Common myeloid progenitor, CD34-positive (primary cell): ENCODE data around the gene DAZAP1.

Experiments used
- CTCF ChIA-PET: fragments of 350-600 bp; sonication (Branson Sonifier 250); formaldehyde crosslinking; loops from one replicate; lab custom pipeline; 2021; ENCODE audit warnings: antibody characterized with exemption; lab: Charles Lee
- POLR2A ChIA-PET: fragments of 350-600 bp; sonication (Branson Sonifier 250); formaldehyde crosslinking; loops from one replicate; lab custom pipeline; 2021; ENCODE audit warnings: antibody characterized with exemption; lab: Charles Lee
- DNase-seq, 3 donors: peaks; one replicate each; pipeline versions ENCODE4 v3.0.0 to v3.0.0-alpha.2; 2013
- H3K27ac ChIP-seq, 2 experiments: 1 replicate in 1 of 2; 2 replicates in 1 of 2; pipeline ENCODE4 v1.7.0; 2013; ENCODE audit warnings: inconsistent platforms in 2 of 2, low read length in 2 of 2, mild to moderate bottlenecking in 2 of 2, low read depth in 1 of 2, moderate library complexity in 1 of 2; ENCODE audit not compliant: severe bottlenecking in 2 of 2, insufficient read depth in 1 of 2, poor library complexity in 1 of 2
- H3K27me3 ChIP-seq, 5 experiments: replicated peaks in 2 of 5; 1 replicate in 3 of 5; 2 replicates in 2 of 5; pipeline versions ENCODE4 v1.6.1 to v1.7.0; 2013; ENCODE audit warnings: low read length in 4 of 5, mild to moderate bottlenecking in 2 of 5, moderate library complexity in 2 of 5, inconsistent platforms in 1 of 5; ENCODE audit not compliant: insufficient read depth in 5 of 5, control insufficient read depth in 4 of 5
- H3K36me3 ChIP-seq, 4 experiments: 1 replicate in 2 of 4; 2 replicates in 2 of 4; pipeline versions ENCODE4 v1.6.1 to v1.7.0; 2013; ENCODE audit warnings: low read length in 3 of 4, control low read depth in 1 of 4, mild to moderate bottlenecking in 1 of 4; ENCODE audit not compliant: control insufficient read depth in 4 of 4, insufficient read depth in 4 of 4
- H3K4me1 ChIP-seq, 4 experiments: 1 replicate in 3 of 4; 2 replicates in 1 of 4; pipeline versions ENCODE4 v1.6.1 to v1.7.1; 2013; ENCODE audit warnings: low read length in 3 of 4, mild to moderate bottlenecking in 3 of 4, control low read depth in 1 of 4, inconsistent platforms in 1 of 4, moderate library complexity in 1 of 4; ENCODE audit not compliant: control insufficient read depth in 4 of 4, insufficient read depth in 4 of 4; ENCODE audit errors: control extremely low read depth in 1 of 4
- H3K4me3 ChIP-seq, 7 experiments: 1 replicate in 4 of 7; 2 replicates in 3 of 7; pipeline versions ENCODE4 v1.5.1 to v1.7.0; 2013; ENCODE audit warnings: mild to moderate bottlenecking in 7 of 7, low read length in 6 of 7, moderate library complexity in 6 of 7, inconsistent platforms in 2 of 7, low read depth in 2 of 7, control low read depth in 1 of 7; ENCODE audit not compliant: insufficient read depth in 4 of 7, control insufficient read depth in 1 of 7; ENCODE audit errors: extremely low read depth in 1 of 7
- H3K9me3 ChIP-seq, 5 experiments: 1 replicate in 4 of 5; 2 replicates in 1 of 5; pipeline versions ENCODE4 v1.6.1 to v1.7.1; 2013; ENCODE audit warnings: low read length in 4 of 5, mild to moderate bottlenecking in 2 of 5, inconsistent platforms in 1 of 5, low read depth in 1 of 5, moderate library complexity in 1 of 5; ENCODE audit not compliant: control insufficient read depth in 4 of 5, insufficient read depth in 2 of 5; ENCODE audit errors: control extremely low read depth in 1 of 5
- WGBS: methylation state at CpG from one replicate; pipeline ENCODE4 v1.1.5; 2013; ENCODE audit not compliant: insufficient coverage; 5-methylcytosine and 5-hydroxymethylcytosine counted together

The DAZAP1 gene

DNA sequence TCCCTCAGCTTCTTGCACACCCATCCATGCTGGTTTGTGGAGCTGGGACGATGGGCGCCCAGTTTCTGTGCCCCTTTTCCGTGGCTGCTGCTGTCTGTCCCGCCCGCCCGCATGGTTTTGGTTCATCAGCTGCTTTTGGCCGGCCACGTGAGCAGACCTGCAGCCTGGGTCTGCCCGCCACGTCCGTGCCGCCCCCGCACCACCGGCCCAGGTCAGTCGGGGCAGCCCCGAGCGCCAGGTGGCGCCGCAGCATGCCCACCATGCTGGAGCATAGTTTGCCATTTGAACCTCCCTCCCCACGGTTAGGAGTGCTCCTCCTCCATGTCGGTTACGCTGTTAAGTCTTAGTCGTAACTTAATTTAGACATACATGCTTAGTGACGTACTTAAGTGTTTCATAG, 15.6 kb downstream of the DAZAP1 start:
- 98% methylated on average over 17 of the region's 24 CpGs for WGBS
- Histone ChIP-seq H3K4me1 (no peaks in the 10 kb centered on the region), H3K36me3 (peaks cover 23 to 96% (median 81%) of the 10 kb centered on the region in 4 experiments), H3K27me3 (no peaks in the 10 kb centered on the region), H3K4me3 (no peak overlapping the region), H3K9me3 (no peaks in the 10 kb centered on the region), H3K27ac (no peak overlapping the region)
- no peak for DNase-seq
- POLR2A ChIA-PET: no interaction called here
- CTCF ChIA-PET: interaction anchor here (1.1 kb wide), 1 partner anchor 14 kb away, joined by 3 read pairs; no protein-coding TSS in a partner anchor

DNA sequence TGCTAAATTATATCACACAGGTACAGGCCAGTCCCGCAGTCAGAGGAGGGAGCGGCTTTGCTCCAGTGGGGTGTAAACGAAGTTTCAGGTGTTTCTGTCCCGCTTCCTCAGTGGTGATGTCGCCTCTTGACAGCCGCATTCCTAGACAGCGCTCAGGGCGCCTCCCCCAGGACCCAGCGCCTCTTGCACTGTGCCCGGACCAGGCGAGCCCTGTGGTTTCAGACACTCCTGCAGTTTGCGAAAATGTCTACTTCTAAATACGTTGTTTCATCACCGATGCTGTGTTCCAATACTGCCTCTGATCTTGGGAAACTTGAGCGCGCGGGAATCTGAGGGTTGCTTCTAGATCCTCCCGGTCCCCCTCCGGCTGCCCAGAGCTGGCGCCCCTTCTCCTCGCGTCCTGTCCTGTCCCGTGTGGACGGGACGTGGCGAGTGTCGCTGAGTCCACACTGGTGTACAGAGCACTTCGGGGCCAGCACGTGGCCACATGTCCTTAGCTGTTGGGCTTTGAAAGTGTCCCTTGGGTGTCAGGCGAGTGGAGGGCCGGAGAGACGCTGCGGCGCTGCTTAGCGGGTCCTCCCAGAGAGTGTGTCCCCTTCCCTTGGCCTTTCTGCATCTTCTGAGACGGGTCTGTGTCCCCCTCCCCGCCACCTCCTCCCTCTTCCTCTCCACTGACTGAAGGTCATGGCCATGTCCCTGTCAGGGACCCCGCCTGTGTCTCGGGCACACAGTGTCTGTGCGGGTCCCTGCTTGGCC, 16.2 kb downstream of the DAZAP1 start:
- no peaks in the 10 kb centered on the region for H3K9me3 ChIP-seq
- ChIA-PET POLR2A (no interaction called here), CTCF (interaction anchor here (1.1 kb wide), 1 partner anchor 13 kb away, joined by 3 read pairs; no protein-coding TSS in a partner anchor)
- no peak overlapping the region for H3K27ac ChIP-seq
- peaks cover 22 to 97% (median 81%) of the 10 kb centered on the region in 4 experiments for H3K36me3 ChIP-seq
- 96% methylated on average over 38 of the region's 40 CpGs for WGBS
- no peaks in the 10 kb centered on the region for H3K27me3 ChIP-seq
- no peaks in the 10 kb centered on the region for H3K4me1 ChIP-seq
- no peak overlapping the region for H3K4me3 ChIP-seq
- no peak for DNase-seq

DNA sequence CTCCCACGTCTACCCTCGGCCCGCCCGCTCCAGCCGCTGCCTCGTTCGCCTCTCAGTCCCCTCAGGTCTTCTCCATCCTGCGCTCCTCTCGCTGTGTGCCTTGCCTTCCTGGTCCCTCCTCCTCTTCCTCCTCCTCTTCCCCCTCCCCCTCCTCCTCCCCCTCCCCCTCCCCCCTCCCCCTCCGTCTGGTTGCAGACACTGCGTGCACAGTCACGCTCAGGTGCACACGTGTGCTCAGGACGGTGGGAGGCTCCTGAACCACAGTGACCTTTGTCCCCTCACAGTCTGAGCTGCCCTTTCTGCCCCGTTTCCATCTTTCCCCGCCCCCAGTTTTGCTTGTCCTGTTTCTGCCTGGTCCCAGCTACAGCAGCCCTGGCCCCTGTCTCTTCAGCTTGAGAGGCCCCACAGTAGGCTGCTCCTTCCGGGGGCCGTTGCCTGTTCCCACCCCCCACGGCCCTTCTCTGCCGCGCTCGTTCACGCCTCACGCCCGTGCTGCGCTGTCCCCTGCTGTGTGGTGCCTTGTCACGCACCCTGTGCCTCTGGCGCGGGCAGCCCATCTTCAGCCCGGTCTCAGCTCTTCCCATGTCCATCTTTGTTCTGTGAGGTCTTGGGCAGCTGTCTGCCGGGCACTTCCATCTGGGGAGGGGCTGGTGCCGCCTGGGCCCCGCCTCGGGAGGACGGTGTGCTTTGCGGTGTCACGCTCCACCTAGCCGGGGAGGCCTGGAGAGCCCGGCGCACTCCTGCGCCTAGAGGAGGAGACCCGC, 17.0 kb downstream of the DAZAP1 start:
- POLR2A ChIA-PET: no interaction called here
- H3K9me3 ChIP-seq: no peaks in the 10 kb centered on the region
- H3K27me3 ChIP-seq: no peaks in the 10 kb centered on the region
- CTCF ChIA-PET: interaction anchor here (1.1 kb wide), 1 partner anchor 12 kb away, joined by 3 read pairs; no protein-coding TSS in a partner anchor
- no peak overlapping the region for H3K4me3 ChIP-seq
- no peaks in the 10 kb centered on the region for H3K4me1 ChIP-seq
- 95% methylated on average over 29 of the region's 42 CpGs for WGBS
- no peak overlapping the region for H3K27ac ChIP-seq
- no peak for DNase-seq
- peaks cover 22 to 97% (median 78%) of the 10 kb centered on the region in 4 experiments for H3K36me3 ChIP-seq

DNA sequence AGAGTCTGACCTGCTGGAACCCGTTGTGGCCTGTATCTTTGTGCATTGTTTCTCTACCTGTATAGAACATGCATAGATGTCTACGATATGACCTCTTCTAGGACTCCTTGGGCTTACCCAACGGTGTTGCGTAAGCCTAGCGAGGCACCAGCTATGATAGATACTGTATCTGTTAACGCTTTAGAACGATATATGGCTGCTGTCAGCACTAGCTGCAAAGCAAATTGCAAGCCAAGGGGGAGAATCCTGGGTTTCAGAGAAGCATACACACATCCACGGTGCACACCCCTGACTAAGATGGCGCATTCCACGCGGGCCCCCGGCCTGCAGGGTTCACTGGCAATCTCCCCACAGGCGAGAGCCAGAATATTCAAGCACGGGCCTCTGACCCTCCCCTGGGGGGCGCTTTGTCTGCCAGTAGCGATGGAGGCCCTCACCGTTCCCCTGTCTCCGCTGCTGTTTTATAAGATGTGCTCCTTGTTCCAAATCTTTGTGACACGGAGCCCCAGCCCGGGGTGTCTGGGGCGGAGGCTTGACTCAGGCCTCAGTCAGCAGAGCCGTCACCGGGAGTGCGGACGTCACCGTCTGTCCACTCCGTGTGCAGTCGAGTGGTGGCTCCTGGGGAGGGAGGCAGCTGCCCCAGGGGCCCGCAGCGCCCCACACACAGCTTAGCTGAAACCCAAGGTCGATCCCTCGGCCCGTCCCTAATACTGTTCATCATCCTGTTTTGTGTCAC, 17.9 kb downstream of the DAZAP1 start:
- ChIA-PET CTCF (no interaction called here), POLR2A (interaction anchor here (0.5 kb wide), 1 partner anchor 11 kb away, joined by 4 read pairs; no protein-coding TSS in a partner anchor)
- Histone ChIP-seq H3K27ac (no peak overlapping the region), H3K4me3 (no peak overlapping the region), H3K36me3 (peaks cover 22 to 98% (median 82%) of the 10 kb centered on the region in 4 experiments), H3K27me3 (no peaks in the 10 kb centered on the region), H3K9me3 (no peaks in the 10 kb centered on the region), H3K4me1 (no peaks in the 10 kb centered on the region)
- 95% methylated on average over 33 of the region's 33 CpGs for WGBS
- no peak for DNase-seq

DNA sequence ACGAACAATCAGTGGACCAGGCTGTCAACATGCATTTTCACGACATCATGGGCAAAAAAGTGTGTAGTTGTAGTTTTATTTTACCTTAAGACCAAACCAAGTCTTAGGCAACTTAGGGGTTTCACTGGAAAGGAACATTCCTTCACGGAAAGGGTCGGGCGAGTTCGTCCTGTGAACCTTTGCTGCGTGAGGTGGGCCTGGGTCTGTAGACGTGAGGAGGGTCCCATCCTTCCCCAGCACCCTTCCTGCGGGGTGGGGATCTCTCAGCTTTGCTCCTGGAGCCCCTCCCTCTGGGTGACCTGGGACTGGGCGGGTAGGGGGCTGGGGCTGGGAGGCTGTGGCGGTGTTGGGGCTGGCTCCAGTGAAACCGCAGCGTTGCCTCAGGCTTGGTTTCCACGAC, 18.5 kb downstream of the DAZAP1 start:
- Histone ChIP-seq H3K27ac (no peak overlapping the region), H3K4me1 (no peaks in the 10 kb centered on the region), H3K36me3 (peaks cover 19 to 95% (median 79%) of the 10 kb centered on the region in 4 experiments), H3K4me3 (no peak overlapping the region), H3K9me3 (no peaks in the 10 kb centered on the region), H3K27me3 (no peaks in the 10 kb centered on the region)
- 95% methylated on average over 10 of the region's 14 CpGs for WGBS
- ChIA-PET CTCF (no interaction called here), POLR2A (interaction anchor here (0.5 kb wide), 1 partner anchor 12 kb away, joined by 4 read pairs; no protein-coding TSS in a partner anchor)
- no peak for DNase-seq

DNA sequence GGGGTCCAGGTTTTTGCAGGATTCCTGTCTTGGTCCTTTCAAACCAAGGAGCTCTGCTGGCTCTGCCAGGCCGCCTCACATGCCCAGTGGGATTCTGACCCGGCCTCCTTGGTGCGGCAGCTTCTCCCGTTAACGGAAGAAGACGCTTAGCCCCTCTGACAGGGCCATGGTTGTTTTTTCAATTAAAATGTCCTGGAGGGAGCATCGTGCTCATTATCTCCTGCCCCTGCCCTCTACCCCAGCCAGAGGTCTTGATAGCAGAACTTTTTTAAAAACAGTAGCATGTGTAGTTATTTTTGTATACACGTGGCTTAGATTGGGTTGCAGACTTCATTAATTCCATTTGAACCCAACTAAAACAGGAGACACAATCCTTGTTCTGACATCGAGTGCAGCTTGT, 19.4 kb downstream of the DAZAP1 start:
- WGBS: 95% methylated on average over 7 of the region's 9 CpGs
- POLR2A ChIA-PET: no interaction called here
- no peak for DNase-seq
- no peaks in the 10 kb centered on the region for H3K9me3 ChIP-seq
- H3K27me3 ChIP-seq: no peaks in the 10 kb centered on the region
- H3K4me3 ChIP-seq: no peak overlapping the region
- H3K36me3 ChIP-seq: peaks cover 19 to 90% (median 74%) of the 10 kb centered on the region in 4 experiments
- H3K4me1 ChIP-seq: no peaks in the 10 kb centered on the region
- no peak overlapping the region for H3K27ac ChIP-seq
- CTCF ChIA-PET: interaction anchor here (1.3 kb wide), 1 partner anchor 10 kb away, joined by 9 read pairs; no protein-coding TSS in a partner anchor
